OCI-LY7 (cell line): ENCODE results near the gene COX7B2.

Experiments used
- EZH2phosphoT487 ChIP-seq: fragments of 200-600 bp; sonication (generic); IDR thresholded peaks from 2 replicates; pipeline ENCODE4 v1.6.1; 2018; ENCODE audit warnings: low read depth, borderline replicate concordance, mild to moderate bottlenecking, mixed run types, antibody characterized with exemption, low read length, moderate library complexity, mixed read lengths
- TF ChIP-seq, protein P1 (sequence below): fragments of 200-600 bp; sonication (generic); conservative IDR thresholded peaks from 2 replicates; pipeline ENCODE4 v1.5.1; 2014; ENCODE audit warnings: mild to moderate bottlenecking, antibody characterized with exemption, low read length, moderate library complexity, mixed read lengths

DNA sequence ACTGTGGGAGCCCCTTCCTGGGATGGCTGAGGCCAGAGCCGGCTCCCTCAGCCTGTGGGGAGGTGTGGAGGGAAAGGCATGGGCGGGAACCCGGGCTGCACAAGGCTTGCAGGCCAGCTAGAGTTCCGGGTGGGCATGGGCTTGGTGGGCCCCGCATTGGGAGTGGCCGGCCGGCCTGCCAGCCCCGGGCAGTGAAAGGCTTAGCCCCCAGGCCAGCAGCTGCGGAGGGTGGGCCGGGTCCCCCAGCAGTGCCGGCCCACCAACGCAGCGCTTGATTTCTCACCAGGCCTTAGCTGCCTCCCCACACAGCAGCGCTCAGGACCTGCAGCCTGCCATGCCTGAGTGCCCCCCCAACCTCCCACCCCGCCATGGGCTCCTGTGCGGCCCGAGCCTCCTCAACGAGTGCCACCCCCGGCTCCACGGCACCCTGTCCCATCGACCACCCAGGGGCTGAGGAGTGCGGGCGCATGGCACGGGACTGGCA, 78.0 kb downstream of the COX7B2 start:
- TF ChIP-seq, protein P1, sequence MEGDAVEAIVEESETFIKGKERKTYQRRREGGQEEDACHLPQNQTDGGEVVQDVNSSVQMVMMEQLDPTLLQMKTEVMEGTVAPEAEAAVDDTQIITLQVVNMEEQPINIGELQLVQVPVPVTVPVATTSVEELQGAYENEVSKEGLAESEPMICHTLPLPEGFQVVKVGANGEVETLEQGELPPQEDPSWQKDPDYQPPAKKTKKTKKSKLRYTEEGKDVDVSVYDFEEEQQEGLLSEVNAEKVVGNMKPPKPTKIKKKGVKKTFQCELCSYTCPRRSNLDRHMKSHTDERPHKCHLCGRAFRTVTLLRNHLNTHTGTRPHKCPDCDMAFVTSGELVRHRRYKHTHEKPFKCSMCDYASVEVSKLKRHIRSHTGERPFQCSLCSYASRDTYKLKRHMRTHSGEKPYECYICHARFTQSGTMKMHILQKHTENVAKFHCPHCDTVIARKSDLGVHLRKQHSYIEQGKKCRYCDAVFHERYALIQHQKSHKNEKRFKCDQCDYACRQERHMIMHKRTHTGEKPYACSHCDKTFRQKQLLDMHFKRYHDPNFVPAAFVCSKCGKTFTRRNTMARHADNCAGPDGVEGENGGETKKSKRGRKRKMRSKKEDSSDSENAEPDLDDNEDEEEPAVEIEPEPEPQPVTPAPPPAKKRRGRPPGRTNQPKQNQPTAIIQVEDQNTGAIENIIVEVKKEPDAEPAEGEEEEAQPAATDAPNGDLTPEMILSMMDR = no peak
- no peak for TF ChIP-seq EZH2phosphoT487
